HepG2 (cell line): Measurements from ENCODE around the gene PRSS33. TPM values are rescaled to one million over a fixed set of nuclear protein-coding genes. Genes with fewer than 3 reads are reported as not detected.
A peak's percentile ranks its signal among the peaks of the same experiment; 100 is the strongest.

ENCODE experiments used
- ATAC-seq: fragments of 200-7000 bp; cut with Tn5 transposase; 3 replicates; pipeline ENCODE4 v1.9.1; 2020; ENCODE audit warnings: mild to moderate bottlenecking, moderate library complexity
- BruUV-seq: library from RNA; stranded (reverse); fragments of 400-500 nt; replicated peaks from 2 replicates; lab custom pipeline; 2021; lab: Mats Ljungman, UMichigan
- CTCF ChIA-PET: fragments of 300-600 bp; formaldehyde crosslinking; extraction: SDS; loops from one replicate; lab custom pipeline; 2021; ENCODE audit warnings: low total read pairs, inconsistent platforms, low intra/inter-chr PET ratio; lab: Yijun Ruan, JAX
- POLR2A ChIA-PET: fragments of 350-600 bp; sonication (Branson Sonifier 250); formaldehyde crosslinking; loops from one replicate; lab custom pipeline; 2020; ENCODE audit warnings: antibody characterized with exemption, inconsistent platforms; lab: Yijun Ruan, JAX
- DNase-seq: peaks from one replicate; pipeline ENCODE4 v3.0.0-alpha.2; 2015; ENCODE audit warnings: low spot score
- FAIRE-seq: peaks from 3 replicates; lab custom pipeline; 2011; peaks lifted over from hg19 to GRCh38; lab: Jason Lieb, UNC
- H2AFZ ChIP-seq: one replicate; pipeline ENCODE4 v1.6.1; 2011; ENCODE audit warnings: low read length, inconsistent platforms
- H3K27ac ChIP-seq: fragments of 300-600 bp; 3 replicates; pipeline ENCODE4 v1.8.0; 2011; ENCODE audit warnings: mixed run types, mild to moderate bottlenecking, mixed read lengths, low read length, inconsistent platforms; ENCODE audit not compliant: insufficient read depth; ENCODE audit errors: extremely low read length
- H3K27me3 ChIP-seq, 2 experiments: fragments of 200-600 bp in 1 of 2; 2 replicates in 1 of 2; 3 replicates in 1 of 2; pipeline versions ENCODE4 v1.6.0 to v1.8.0; 2011; ENCODE audit warnings: low read length in 2 of 2, mild to moderate bottlenecking in 2 of 2, moderate library complexity in 2 of 2, inconsistent platforms in 1 of 2; ENCODE audit not compliant: insufficient read depth in 2 of 2, control insufficient read depth in 1 of 2
- H3K36me3 ChIP-seq, 2 experiments: fragments of 200-600 bp in 1 of 2; replicated peaks in 1 of 2; 2 replicates in 1 of 2; 3 replicates in 1 of 2; pipeline versions ENCODE4 v1.5.1 to v1.8.0; 2011; ENCODE audit warnings: low read length in 2 of 2, inconsistent platforms in 1 of 2; ENCODE audit not compliant: insufficient read depth in 2 of 2, control insufficient read depth in 1 of 2
- H3K4me1 ChIP-seq: 2 replicates; pipeline ENCODE4 v1.5.1; 2012; ENCODE audit warnings: low read length, inconsistent platforms; ENCODE audit not compliant: insufficient read depth
- H3K4me2 ChIP-seq: 2 replicates; pipeline ENCODE4 v1.6.0; 2011; ENCODE audit warnings: low read depth, low read length, inconsistent platforms
- H3K4me3 ChIP-seq, 3 experiments: fragments of 200-600 bp in 1 of 3; sonication (generic), shearing (Covaris generic) in 1 of 3; replicated peaks in 1 of 3; 2 replicates each; pipeline ENCODE4 v1.5.1; 2011 to 2016; ENCODE audit warnings: low read length in 3 of 3, inconsistent platforms in 2 of 3, low read depth in 2 of 3, mild to moderate bottlenecking in 2 of 3, control low read depth in 1 of 3, mixed read lengths in 1 of 3; ENCODE audit not compliant: insufficient read depth in 1 of 3
- H3K79me2 ChIP-seq: one replicate; pipeline ENCODE4 v1.6.1; 2011; ENCODE audit warnings: low read length, inconsistent platforms; ENCODE audit not compliant: insufficient read depth
- H3K9ac ChIP-seq: 2 replicates; pipeline ENCODE4 v1.6.0; 2011; ENCODE audit warnings: mild to moderate bottlenecking, low read depth, low read length, inconsistent platforms; ENCODE audit not compliant: insufficient read depth
- H3K9me3 ChIP-seq: 2 replicates; pipeline ENCODE4 v1.5.1; 2012; ENCODE audit warnings: mild to moderate bottlenecking, low read length
- H4K20me1 ChIP-seq: 2 replicates; pipeline ENCODE4 v1.6.0; 2011; ENCODE audit warnings: inconsistent platforms, mild to moderate bottlenecking, low read length, moderate library complexity; ENCODE audit not compliant: insufficient read depth
- CEBPB ChIP-seq: IDR thresholded peaks from 2 replicates; pipeline ENCODE4 v1.6.1; 2011; ENCODE audit warnings: low read depth, low read length, improper control_type of control experiment, borderline replicate concordance
- FOSL2 ChIP-seq: sonication (generic); formaldehyde crosslinking; IDR thresholded peaks from 2 replicates; pipeline ENCODE4 v1.4.0; 2020; ENCODE audit warnings: missing genetic modification reagents
- FOXA3 ChIP-seq: IDR thresholded peaks from 2 replicates; pipeline ENCODE4 v1.6.1; 2016; ENCODE audit warnings: missing genetic modification reagents, missing compliant biosample characterization
- PCBP2 ChIP-seq: fragments of 200-400 bp; formaldehyde crosslinking; optimal IDR thresholded peaks from 2 replicates; pipeline ENCODE3; 2018; ENCODE audit warnings: low read length, low read depth; ENCODE audit not compliant: poor library complexity, severe bottlenecking
- PHF5A ChIP-seq: IDR thresholded peaks from one replicate; pipeline ENCODE4 v1.6.1; 2018; ENCODE audit warnings: low read depth, missing genetic modification reagents; ENCODE audit not compliant: unreplicated experiment
- TSC22D2 ChIP-seq: sonication (generic); formaldehyde crosslinking; IDR thresholded peaks from 2 replicates; pipeline ENCODE4 v1.5.1; 2020; ENCODE audit warnings: missing genetic modification reagents, mild to moderate bottlenecking, borderline replicate concordance
- ZBTB44 ChIP-seq: sonication (generic); formaldehyde crosslinking; IDR thresholded peaks from 2 replicates; pipeline ENCODE4 v1.4.0; 2020; ENCODE audit warnings: missing genetic modification reagents
- ZFP36L1 ChIP-seq: sonication (generic); formaldehyde crosslinking; IDR thresholded peaks from 2 replicates; pipeline ENCODE4 v1.8.0; 2022; ENCODE audit warnings: mild to moderate bottlenecking, missing genetic modification reagents, moderate library complexity
- ZFP36L2 ChIP-seq: sonication (generic); formaldehyde crosslinking; IDR thresholded peaks from 2 replicates; pipeline ENCODE4 v1.4.0; 2020; ENCODE audit warnings: missing genetic modification reagents
- ZNF460 ChIP-seq: sonication (generic); formaldehyde crosslinking; IDR thresholded peaks from 2 replicates; pipeline ENCODE4 v1.5.1; 2020; ENCODE audit warnings: missing genetic modification reagents, mild to moderate bottlenecking, borderline replicate concordance
- ZNF609 ChIP-seq: sonication (generic); formaldehyde crosslinking; IDR thresholded peaks from 2 replicates; pipeline ENCODE4 v1.4.0; 2020; ENCODE audit warnings: mild to moderate bottlenecking, missing genetic modification reagents, borderline replicate concordance
- ZNF839 ChIP-seq: sonication (generic); formaldehyde crosslinking; IDR thresholded peaks from 2 replicates; pipeline ENCODE4 v1.4.0; 2020; ENCODE audit warnings: missing genetic modification reagents, mild to moderate bottlenecking, borderline replicate concordance
- WGBS: methylation state at CpG from one replicate; pipeline ENCODE4 v1.1.6; 2017; ENCODE audit warnings: low lambda C conversion rate; 5-methylcytosine and 5-hydroxymethylcytosine counted together
- in situ Hi-C: cut with HindIII; loops from 2 replicates; pipeline ENCODE4 v1.10.0; 2017; ENCODE audit warnings: low pct_unique_long_range_greater_than_20kb; ENCODE audit not compliant: extremely low pct_ligation_motif_present
- intact Hi-C: fragments of 100-400 bp; cut with micrococcal nuclease; formaldehyde crosslinking; loops from one replicate; pipeline ENCODE4 v1.10.0; 2022; ENCODE audit not compliant: unreplicated experiment
- polyA plus RNA-seq, 8 experiments: library from polyadenylated mRNA; depleted of rRNA in 3 of 8; stranded (reverse) in 7 of 8; unstranded in 1 of 8; fragments of >200 nt; fragmentation: Illumina TruSeq in 4 of 8; extraction: Trizol in 4 of 8; gene quantifications; 2 replicates each; pipeline versions ENCODE4 v1.2.1 to v1.2.3, GENCODE V29; 2011 to 2016; ENCODE audit warnings: low read depth in 4 of 8, missing spikeins in 1 of 8, mixed read lengths in 1 of 8; ENCODE audit not compliant: insufficient read depth in 1 of 8
- total RNA-seq, 5 experiments: library from RNA; depleted of rRNA; stranded (reverse); fragments of >200 nt; fragmentation: Illumina TruSeq; extraction: Trizol; gene quantifications; 2 replicates each; pipeline ENCODE4 v1.2.3, GENCODE V29; 2016; ENCODE audit warnings: low read depth in 1 of 5
- TF ChIP-seq, protein P1 (sequence below): IDR thresholded peaks from 2 replicates; pipeline ENCODE4 v1.6.1; 2012; ENCODE audit warnings: low read depth, low read length, improper control_type of control experiment
- TF ChIP-seq, protein P2 (sequence below): sonication (generic); formaldehyde crosslinking; IDR thresholded peaks from 2 replicates; pipeline ENCODE4 v1.4.0; 2020; ENCODE audit warnings: missing genetic modification reagents

The PRSS33 gene
- total and polyA plus RNA-seq, 2 of the 13 experiments (the other 11 are each of a cell fraction or from before 2014, with no cell fraction given), result not detected

- in situ Hi-C loops, result no loop called here
- FAIRE-seq (no peak), ATAC-seq (peak; percentile 63), DNase-seq (peak; percentile 48)
- H3K36me3 ChIP-seq, result no peaks in the 10 kb centered on the region
- CTCF ChIA-PET, result no interaction called here
- H3K27me3 ChIP-seq, result peaks cover 0 to 20% of the 10 kb centered on the region in 2 experiments; a peak in 1 of 5 replicates
- peaks cover 19% of the 10 kb centered on the region for H3K4me1 ChIP-seq
- POLR2A ChIA-PET, result interaction anchor here (1.2 kb wide), 1 partner anchor 30 kb away, joined by 3 read pairs; the partner anchor contains the start of gene ZG16B
- H3K4me2 ChIP-seq, result no peak overlapping the region
- no peaks in the 10 kb centered on the region for H3K79me2 ChIP-seq
- H3K4me3 ChIP-seq, result no peak overlapping the region
- H2AFZ ChIP-seq, result no peak overlapping the region
- intact Hi-C loops, result no loop called here
- no TSS peak for BruUV-seq
- 0% methylated on average over 1 of the region's 1 CpG for WGBS
- H4K20me1 ChIP-seq, result no peaks in the 10 kb centered on the region
- H3K9me3 ChIP-seq, result peaks cover 4% of the 10 kb centered on the region; the same call in 1 of the 2 replicates
- no peak overlapping the region for H3K9ac ChIP-seq
- no peak overlapping the region for H3K27ac ChIP-seq
- TF ChIP-seq, protein P1, sequence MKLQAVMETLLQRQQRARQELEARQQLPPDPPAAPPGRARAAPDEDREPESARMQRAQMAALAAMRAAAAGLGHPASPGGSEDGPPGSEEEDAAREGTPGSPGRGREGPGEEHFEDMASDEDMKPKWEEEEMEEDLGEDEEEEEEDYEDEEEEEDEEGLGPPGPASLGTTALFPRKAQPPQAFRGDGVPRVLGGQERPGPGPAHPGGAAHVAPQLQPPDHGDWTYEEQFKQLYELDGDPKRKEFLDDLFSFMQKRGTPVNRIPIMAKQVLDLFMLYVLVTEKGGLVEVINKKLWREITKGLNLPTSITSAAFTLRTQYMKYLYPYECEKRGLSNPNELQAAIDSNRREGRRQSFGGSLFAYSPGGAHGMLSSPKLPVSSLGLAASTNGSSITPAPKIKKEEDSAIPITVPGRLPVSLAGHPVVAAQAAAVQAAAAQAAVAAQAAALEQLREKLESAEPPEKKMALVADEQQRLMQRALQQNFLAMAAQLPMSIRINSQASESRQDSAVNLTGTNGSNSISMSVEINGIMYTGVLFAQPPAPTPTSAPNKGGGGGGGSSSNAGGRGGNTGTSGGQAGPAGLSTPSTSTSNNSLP, result 0 out of 2 replicates have a peak, but pooled peaks have one; percentile 23
- TF ChIP-seq PCBP2 (no peak), ZNF839 (CRISPR knock-in tag) (no peak), PHF5A (CRISPR knock-in tag) (no peak), ZNF460 (CRISPR knock-in tag) (no peak), ZFP36L1 (no peak), FOXA3 (CRISPR knock-in tag) (peak; percentile 47; the same call in 1 of the 2 replicates), TSC22D2 (CRISPR knock-in tag) (no peak), ZFP36L2 (no peak), ZNF609 (no peak), ZBTB44 (CRISPR knock-in tag) (no peak), CEBPB (peak; percentile 69; the same call in 1 of the 2 replicates), FOSL2 (CRISPR knock-in tag) (0 out of 2 replicates have a peak, but pooled peaks have one; percentile 19)
- TF ChIP-seq, protein P2, sequence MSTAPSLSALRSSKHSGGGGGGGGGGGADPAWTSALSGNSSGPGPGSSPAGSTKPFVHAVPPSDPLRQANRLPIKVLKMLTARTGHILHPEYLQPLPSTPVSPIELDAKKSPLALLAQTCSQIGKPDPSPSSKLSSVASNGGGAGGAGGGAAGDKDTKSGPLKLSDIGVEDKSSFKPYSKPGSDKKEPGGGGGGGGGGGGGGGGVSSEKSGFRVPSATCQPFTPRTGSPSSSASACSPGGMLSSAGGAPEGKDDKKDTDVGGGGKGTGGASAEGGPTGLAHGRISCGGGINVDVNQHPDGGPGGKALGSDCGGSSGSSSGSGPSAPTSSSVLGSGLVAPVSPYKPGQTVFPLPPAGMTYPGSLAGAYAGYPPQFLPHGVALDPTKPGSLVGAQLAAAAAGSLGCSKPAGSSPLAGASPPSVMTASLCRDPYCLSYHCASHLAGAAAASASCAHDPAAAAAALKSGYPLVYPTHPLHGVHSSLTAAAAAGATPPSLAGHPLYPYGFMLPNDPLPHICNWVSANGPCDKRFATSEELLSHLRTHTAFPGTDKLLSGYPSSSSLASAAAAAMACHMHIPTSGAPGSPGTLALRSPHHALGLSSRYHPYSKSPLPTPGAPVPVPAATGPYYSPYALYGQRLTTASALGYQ (CRISPR knock-in tag), result no peak
Observed at GRCh38 chr16:2799859-2800226, 12.5 kb upstream of the PRSS33 start.
